Measurements from ENCODE around the gene SNRPA.

- TF ChIP-seq POLR2A (IDR thresholded peaks at IDR 0.05; ENCODE audit: low read depth, low read length) (no peak), TAF1 (IDR thresholded peaks at IDR 0.05; ENCODE audit: borderline replicate concordance, low read depth, low read length) (no peak)
Observed at GRCh38 chr19:40783711-40784110, 32.7 kb downstream of the SNRPA start.
